ENCODE data around the gene MAP4K1. TPM values are rescaled to one million over a fixed set of nuclear protein-coding genes. Genes with fewer than 3 reads are reported as not detected.
"Not testable (repeated sequence)": the region's sequence is repeated elsewhere in the genome, so short reads cannot be mapped to it uniquely, and the experiment has no call there.

MAP4K1 gene
- total RNA-seq, 1 experiment from 2014 or later = 1.5 TPM

DNA sequence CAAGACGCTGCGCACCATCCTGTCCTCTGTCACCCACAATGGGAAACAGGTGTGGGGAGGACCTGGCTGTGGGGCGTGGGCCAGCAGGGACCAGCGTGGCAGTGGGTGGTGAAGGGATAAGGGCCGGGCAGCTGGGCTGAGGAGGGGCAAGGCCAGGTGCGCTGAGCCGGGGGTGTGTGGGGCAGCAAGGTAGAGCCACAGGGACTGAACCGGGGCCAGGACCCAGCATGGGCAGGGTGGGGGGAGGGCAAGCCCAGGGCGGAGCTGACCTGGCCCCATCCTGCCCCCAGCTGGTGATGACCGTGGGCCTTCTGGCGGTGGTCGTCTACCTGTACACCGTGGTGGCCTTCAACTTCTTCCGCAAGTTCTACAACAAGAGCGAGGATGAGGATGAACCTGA, 37.7 kb downstream of the MAP4K1 start:
- ChIA-PET POLR2A (ENCODE audit: low non-redundant PET) (interaction anchor here (0.6 kb wide), 1 partner anchor 147 kb away, joined by 4 read pairs; no protein-coding TSS in a partner anchor), CTCF (no interaction called here)
- no peak for TF ChIP-seq EZH2 (IDR thresholded peaks at IDR 0.05; ENCODE audit: borderline replicate concordance, low read depth, low read length, poor library complexity, severe bottlenecking)
- TF ChIP-seq, protein P1, sequence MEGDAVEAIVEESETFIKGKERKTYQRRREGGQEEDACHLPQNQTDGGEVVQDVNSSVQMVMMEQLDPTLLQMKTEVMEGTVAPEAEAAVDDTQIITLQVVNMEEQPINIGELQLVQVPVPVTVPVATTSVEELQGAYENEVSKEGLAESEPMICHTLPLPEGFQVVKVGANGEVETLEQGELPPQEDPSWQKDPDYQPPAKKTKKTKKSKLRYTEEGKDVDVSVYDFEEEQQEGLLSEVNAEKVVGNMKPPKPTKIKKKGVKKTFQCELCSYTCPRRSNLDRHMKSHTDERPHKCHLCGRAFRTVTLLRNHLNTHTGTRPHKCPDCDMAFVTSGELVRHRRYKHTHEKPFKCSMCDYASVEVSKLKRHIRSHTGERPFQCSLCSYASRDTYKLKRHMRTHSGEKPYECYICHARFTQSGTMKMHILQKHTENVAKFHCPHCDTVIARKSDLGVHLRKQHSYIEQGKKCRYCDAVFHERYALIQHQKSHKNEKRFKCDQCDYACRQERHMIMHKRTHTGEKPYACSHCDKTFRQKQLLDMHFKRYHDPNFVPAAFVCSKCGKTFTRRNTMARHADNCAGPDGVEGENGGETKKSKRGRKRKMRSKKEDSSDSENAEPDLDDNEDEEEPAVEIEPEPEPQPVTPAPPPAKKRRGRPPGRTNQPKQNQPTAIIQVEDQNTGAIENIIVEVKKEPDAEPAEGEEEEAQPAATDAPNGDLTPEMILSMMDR (conservative IDR thresholded peaks at IDR 0.05; ENCODE audit: low read depth, low read length) = no peak
- no peaks in the 10 kb centered on the region for H3K4me1 ChIP-seq (ENCODE audit: insufficient read depth, low read length, poor library complexity, severe bottlenecking)
- H3K36me3 ChIP-seq (ENCODE audit: insufficient read depth, low read length, poor library complexity, severe bottlenecking) = no peaks in the 10 kb centered on the region
- no peaks in the 10 kb centered on the region for H3K9me3 ChIP-seq (ENCODE audit: low read depth, low read length, poor library complexity, severe bottlenecking)
- intact Hi-C loops (cut with micrococcal nuclease; ENCODE audit: unreplicated experiment) = no loop called here
- BruUV-seq (replicated peaks) = no TSS peak
- DNase-seq (ENCODE audit: low spot score) = no peak
- H3K27me3 ChIP-seq (replicated peaks; ENCODE audit: insufficient read depth, low read depth, low read length, poor library complexity) = no peaks in the 10 kb centered on the region
- no peak overlapping the region for H3K27ac ChIP-seq (ENCODE audit: low read depth, low read length, poor library complexity, severe bottlenecking)
- H3K4me3 ChIP-seq (ENCODE audit: low read depth, low read length, poor library complexity, severe bottlenecking) = no peak overlapping the region

DNA sequence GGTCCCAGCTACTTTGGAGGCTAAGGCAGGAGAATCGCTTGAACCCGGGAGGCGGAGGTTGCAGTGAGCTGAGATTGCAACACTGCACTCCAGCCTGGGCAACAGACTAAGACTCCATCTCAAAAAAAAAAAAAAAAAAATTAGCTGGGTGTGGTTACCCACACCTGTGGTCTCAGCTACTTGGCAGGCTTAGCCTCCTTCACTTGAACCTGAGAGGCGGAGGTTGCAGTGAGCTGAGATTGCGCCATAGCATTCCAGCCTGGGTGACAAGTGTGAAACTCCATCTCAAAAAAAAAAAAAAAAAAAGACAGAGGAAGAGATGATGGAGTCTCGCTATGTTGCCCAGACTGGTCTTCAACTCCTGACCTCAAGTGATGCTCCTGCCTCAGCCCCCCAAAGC, 38.4 kb downstream of the MAP4K1 start:
- H3K9me3 ChIP-seq (ENCODE audit: low read depth, low read length, poor library complexity, severe bottlenecking); H3K36me3 ChIP-seq (ENCODE audit: insufficient read depth, low read length, poor library complexity, severe bottlenecking); H3K4me1 ChIP-seq (ENCODE audit: insufficient read depth, low read length, poor library complexity, severe bottlenecking); BruUV-seq (replicated peaks); H3K27ac ChIP-seq (ENCODE audit: low read depth, low read length, poor library complexity, severe bottlenecking); DNase-seq (ENCODE audit: low spot score); CTCF ChIA-PET; intact Hi-C loops (cut with micrococcal nuclease; ENCODE audit: unreplicated experiment); H3K4me3 ChIP-seq (ENCODE audit: low read depth, low read length, poor library complexity, severe bottlenecking); H3K27me3 ChIP-seq (replicated peaks; ENCODE audit: insufficient read depth, low read depth, low read length, poor library complexity): not testable (repeated sequence)
- POLR2A ChIA-PET (ENCODE audit: low non-redundant PET) = interaction anchor here (0.6 kb wide), 1 partner anchor 278 kb away, joined by 3 read pairs; no protein-coding TSS in a partner anchor

DNA sequence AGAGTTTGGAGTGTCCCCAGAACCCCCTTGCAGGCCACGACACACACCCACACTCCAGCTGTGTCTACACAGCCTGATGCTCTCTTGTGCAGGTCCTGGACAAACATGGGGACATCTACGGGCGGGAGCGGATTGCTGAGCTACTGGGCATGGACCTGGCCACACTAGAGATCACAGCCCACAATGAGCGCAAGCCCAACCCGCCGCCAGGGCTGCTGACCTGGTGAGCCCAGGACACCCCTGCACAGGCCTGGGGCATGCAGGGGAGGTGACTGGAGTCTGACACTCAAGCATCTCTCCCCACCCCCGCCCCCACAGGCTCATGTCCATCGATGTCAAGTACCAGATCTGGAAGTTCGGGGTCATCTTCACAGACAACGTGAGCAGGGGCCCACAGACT, 39.9 kb downstream of the MAP4K1 start:
- no peak for DNase-seq (ENCODE audit: low spot score)
- CTCF ChIA-PET = no interaction called here
- POLR2A ChIA-PET (ENCODE audit: low non-redundant PET) = no interaction called here
- Histone ChIP-seq H3K27ac (ENCODE audit: low read depth, low read length, poor library complexity, severe bottlenecking) (no peak overlapping the region), H3K36me3 (ENCODE audit: insufficient read depth, low read length, poor library complexity, severe bottlenecking) (no peaks in the 10 kb centered on the region), H3K27me3 (replicated peaks; ENCODE audit: insufficient read depth, low read depth, low read length, poor library complexity) (no peaks in the 10 kb centered on the region), H3K4me3 (ENCODE audit: low read depth, low read length, poor library complexity, severe bottlenecking) (no peak overlapping the region), H3K9me3 (ENCODE audit: low read depth, low read length, poor library complexity, severe bottlenecking) (no peaks in the 10 kb centered on the region), H3K4me1 (ENCODE audit: insufficient read depth, low read length, poor library complexity, severe bottlenecking) (no peaks in the 10 kb centered on the region)
- intact Hi-C loops (cut with micrococcal nuclease; ENCODE audit: unreplicated experiment) = no loop called here
- no peak for TF ChIP-seq EZH2 (IDR thresholded peaks at IDR 0.05; ENCODE audit: borderline replicate concordance, low read depth, low read length, poor library complexity, severe bottlenecking)
- TF ChIP-seq, protein P1 (conservative IDR thresholded peaks at IDR 0.05; ENCODE audit: low read depth, low read length) = no peak
- no TSS peak for BruUV-seq (replicated peaks)

DNA sequence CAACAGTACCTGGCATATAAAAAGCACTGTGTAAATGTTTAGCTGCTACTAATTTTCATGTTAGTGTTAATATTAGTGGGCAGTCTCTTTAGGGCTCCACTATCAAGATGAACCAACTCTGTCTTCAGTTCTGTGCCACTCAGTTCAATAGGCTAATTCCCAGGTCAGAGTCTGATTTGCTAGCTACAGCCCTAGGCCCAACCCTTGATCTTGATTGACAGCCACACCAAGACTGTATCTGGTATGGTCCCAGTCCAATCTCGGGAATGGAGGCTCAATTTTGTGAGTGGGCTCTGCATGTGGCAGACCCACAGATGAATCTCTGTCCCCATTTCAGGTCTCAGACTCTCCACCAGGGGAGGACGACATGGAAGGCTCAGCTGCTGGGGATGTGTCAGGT, 46.1 kb downstream of the MAP4K1 start:
- TF ChIP-seq EZH2 (IDR thresholded peaks at IDR 0.05; ENCODE audit: borderline replicate concordance, low read depth, low read length, poor library complexity, severe bottlenecking) = no peak
- TF ChIP-seq, protein P1 (conservative IDR thresholded peaks at IDR 0.05; ENCODE audit: low read depth, low read length) = no peak
- intact Hi-C loops (cut with micrococcal nuclease; ENCODE audit: unreplicated experiment) = no loop called here
- no peaks in the 10 kb centered on the region for H3K4me1 ChIP-seq (ENCODE audit: insufficient read depth, low read length, poor library complexity, severe bottlenecking)
- no peak overlapping the region for H3K27ac ChIP-seq (ENCODE audit: low read depth, low read length, poor library complexity, severe bottlenecking)
- no peaks in the 10 kb centered on the region for H3K9me3 ChIP-seq (ENCODE audit: low read depth, low read length, poor library complexity, severe bottlenecking)
- H3K27me3 ChIP-seq (replicated peaks; ENCODE audit: insufficient read depth, low read depth, low read length, poor library complexity) = no peaks in the 10 kb centered on the region
- no peak overlapping the region for H3K4me3 ChIP-seq (ENCODE audit: low read depth, low read length, poor library complexity, severe bottlenecking)
- CTCF ChIA-PET = no interaction called here
- H3K36me3 ChIP-seq (ENCODE audit: insufficient read depth, low read length, poor library complexity, severe bottlenecking) = no peaks in the 10 kb centered on the region
- no TSS peak for BruUV-seq (replicated peaks)
- POLR2A ChIA-PET (ENCODE audit: low non-redundant PET) = no interaction called here
- DNase-seq (ENCODE audit: low spot score) = no peak

Measured in A673 (cell line).